ENCODE measurements around the gene ZNF862.

DNA sequence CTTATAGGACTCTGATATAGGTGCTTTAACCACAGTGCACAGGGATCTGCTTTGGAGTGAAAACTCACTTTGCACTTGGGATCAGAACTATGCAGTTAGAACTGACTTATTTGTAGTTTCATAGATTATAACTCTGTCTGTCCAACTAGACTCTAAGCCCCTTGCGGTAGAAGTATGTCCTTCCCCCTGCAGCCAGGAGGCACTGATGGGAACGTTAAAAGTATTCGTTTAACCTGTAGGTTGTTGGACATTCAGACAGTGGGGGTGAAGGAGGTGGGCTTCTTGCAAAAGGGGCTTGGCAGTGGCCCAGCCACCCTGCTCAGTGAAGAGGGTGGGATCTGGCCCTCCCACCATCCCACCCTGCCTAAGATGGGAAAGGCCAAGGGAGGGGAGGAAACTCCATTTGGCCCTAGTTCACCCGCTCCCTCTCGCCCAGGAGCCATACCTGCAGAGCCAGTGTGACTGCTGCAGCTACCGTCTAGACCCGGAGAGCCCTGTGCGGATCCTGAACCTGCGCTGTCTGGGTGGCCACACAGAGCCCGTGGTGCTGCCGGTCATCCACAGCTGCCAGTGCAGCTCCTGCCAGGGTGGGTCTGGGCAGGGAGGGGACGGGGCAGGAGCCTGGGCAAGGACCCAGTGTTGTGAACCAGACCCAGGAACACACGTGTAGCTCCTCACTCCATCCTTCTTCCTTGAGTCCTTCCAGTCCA, 5.7 kb upstream of the ZNF862 start:
- TF ChIP-seq, protein P1, sequence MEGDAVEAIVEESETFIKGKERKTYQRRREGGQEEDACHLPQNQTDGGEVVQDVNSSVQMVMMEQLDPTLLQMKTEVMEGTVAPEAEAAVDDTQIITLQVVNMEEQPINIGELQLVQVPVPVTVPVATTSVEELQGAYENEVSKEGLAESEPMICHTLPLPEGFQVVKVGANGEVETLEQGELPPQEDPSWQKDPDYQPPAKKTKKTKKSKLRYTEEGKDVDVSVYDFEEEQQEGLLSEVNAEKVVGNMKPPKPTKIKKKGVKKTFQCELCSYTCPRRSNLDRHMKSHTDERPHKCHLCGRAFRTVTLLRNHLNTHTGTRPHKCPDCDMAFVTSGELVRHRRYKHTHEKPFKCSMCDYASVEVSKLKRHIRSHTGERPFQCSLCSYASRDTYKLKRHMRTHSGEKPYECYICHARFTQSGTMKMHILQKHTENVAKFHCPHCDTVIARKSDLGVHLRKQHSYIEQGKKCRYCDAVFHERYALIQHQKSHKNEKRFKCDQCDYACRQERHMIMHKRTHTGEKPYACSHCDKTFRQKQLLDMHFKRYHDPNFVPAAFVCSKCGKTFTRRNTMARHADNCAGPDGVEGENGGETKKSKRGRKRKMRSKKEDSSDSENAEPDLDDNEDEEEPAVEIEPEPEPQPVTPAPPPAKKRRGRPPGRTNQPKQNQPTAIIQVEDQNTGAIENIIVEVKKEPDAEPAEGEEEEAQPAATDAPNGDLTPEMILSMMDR (IDR thresholded peaks at IDR 0.05): no peak
- TF ChIP-seq, protein P2, sequence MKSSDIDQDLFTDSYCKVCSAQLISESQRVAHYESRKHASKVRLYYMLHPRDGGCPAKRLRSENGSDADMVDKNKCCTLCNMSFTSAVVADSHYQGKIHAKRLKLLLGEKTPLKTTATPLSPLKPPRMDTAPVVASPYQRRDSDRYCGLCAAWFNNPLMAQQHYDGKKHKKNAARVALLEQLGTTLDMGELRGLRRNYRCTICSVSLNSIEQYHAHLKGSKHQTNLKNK (CRISPR knock-in tag; IDR thresholded peaks at IDR 0.05): no peak
- TF ChIP-seq TP53 (CRISPR knock-in tag; IDR thresholded peaks at IDR 0.05) (no peak), NR1H2 (CRISPR knock-in tag; IDR thresholded peaks at IDR 0.05) (no peak), ZNF121 (CRISPR knock-in tag; IDR thresholded peaks at IDR 0.05) (no peak)
- TF ChIP-seq, protein P3, sequence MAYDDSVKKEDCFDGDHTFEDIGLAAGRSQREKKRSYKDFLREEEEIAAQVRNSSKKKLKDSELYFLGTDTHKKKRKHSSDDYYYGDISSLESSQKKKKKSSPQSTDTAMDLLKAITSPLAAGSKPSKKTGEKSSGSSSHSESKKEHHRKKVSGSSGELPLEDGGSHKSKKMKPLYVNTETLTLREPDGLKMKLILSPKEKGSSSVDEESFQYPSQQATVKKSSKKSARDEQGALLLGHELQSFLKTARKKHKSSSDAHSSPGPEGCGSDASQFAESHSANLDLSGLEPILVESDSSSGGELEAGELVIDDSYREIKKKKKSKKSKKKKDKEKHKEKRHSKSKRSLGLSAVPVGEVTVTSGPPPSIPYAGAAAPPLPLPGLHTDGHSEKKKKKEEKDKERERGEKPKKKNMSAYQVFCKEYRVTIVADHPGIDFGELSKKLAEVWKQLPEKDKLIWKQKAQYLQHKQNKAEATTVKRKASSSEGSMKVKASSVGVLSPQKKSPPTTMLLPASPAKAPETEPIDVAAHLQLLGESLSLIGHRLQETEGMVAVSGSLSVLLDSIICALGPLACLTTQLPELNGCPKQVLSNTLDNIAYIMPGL (CRISPR knock-in tag; IDR thresholded peaks at IDR 0.05): no peak
- TF ChIP-seq, protein P4, sequence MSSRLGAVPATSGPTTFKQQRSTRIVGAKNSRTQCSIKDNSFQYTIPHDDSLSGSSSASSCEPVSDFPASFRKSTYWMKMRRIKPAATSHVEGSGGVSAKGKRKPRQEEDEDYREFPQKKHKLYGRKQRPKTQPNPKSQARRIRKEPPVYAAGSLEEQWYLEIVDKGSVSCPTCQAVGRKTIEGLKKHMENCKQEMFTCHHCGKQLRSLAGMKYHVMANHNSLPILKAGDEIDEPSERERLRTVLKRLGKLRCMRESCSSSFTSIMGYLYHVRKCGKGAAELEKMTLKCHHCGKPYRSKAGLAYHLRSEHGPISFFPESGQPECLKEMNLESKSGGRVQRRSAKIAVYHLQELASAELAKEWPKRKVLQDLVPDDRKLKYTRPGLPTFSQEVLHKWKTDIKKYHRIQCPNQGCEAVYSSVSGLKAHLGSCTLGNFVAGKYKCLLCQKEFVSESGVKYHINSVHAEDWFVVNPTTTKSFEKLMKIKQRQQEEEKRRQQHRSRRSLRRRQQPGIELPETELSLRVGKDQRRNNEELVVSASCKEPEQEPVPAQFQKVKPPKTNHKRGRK (CRISPR knock-in tag; IDR thresholded peaks at IDR 0.05; ENCODE audit: borderline replicate concordance): no peak
